Measurements from ENCODE around the gene FOXL3. TPM values are rescaled to one million over a fixed set of nuclear protein-coding genes. Genes with fewer than 3 reads are reported as not detected.

Gene FOXL3
- total and polyA plus RNA-seq, 7 donors: not detected

- no peak for ATAC-seq
- H3K4me1 ChIP-seq: no peaks in the 10 kb centered on the region
Measured at GRCh38 chr7:315516-316265, 25.7 kb downstream of the FOXL3 start.

GRCh38 chr7:317643-318405 lies 27.9 kb downstream of the FOXL3 start:
- no peaks in the 10 kb centered on the region for H3K36me3 ChIP-seq (ENCODE audit: insufficient read depth in 1 of 2, low read depth in 1 of 2)
- intact Hi-C loops (cut with DNase I): no loop called here
- TF ChIP-seq CTCF (IDR thresholded peaks at IDR 0.05): no peak
- 61 to 69% (median 65%) methylated on average over 27 of the region's 27 CpGs for WGBS, 3 donors
- H3K27ac ChIP-seq: no peak overlapping the region
- peak in 2 of 4 donors; percentile 35 to 41 for ATAC-seq
- no peak overlapping the region for H3K4me3 ChIP-seq
- DNase-seq: peak in 1 of 2 donors; percentile 50
- peaks cover 0 to 52% (median 7%) of the 10 kb centered on the region in 3 donors for H3K27me3 ChIP-seq (ENCODE audit: insufficient read depth in 3 of 3, low read length in 2 of 3)
- no peaks in the 10 kb centered on the region for H3K4me1 ChIP-seq
- no peaks in the 10 kb centered on the region for H3K9me3 ChIP-seq

More at GRCh38 chr7:315516-316265, 25.7 kb downstream of the FOXL3 start:
- intact Hi-C loops (cut with DNase I): no loop called here
- Histone ChIP-seq H3K9me3 (no peaks in the 10 kb centered on the region), H3K36me3 (ENCODE audit: insufficient read depth in 1 of 2, low read depth in 1 of 2) (no peaks in the 10 kb centered on the region), H3K27ac (no peak overlapping the region), H3K4me3 (no peak overlapping the region), H3K27me3 (ENCODE audit: insufficient read depth in 3 of 3, low read length in 2 of 3) (peaks cover 0 to 74% (median 7%) of the 10 kb centered on the region in 3 donors)
- peak in 1 of 2 donors; percentile 33 for DNase-seq
- 72 to 77% (median 74%) methylated on average over 16 of the region's 16 CpGs for WGBS, 3 donors
- TF ChIP-seq CTCF (IDR thresholded peaks at IDR 0.05): no peak

- H3K4me3 ChIP-seq: no peak overlapping the region
- no peaks in the 10 kb centered on the region for H3K36me3 ChIP-seq (ENCODE audit: insufficient read depth in 1 of 2, low read depth in 1 of 2)
- peaks cover 0 to 46% (median 7%) of the 10 kb centered on the region in 3 donors for H3K27me3 ChIP-seq (ENCODE audit: insufficient read depth in 3 of 3, low read length in 2 of 3)
- no peaks in the 10 kb centered on the region for H3K4me1 ChIP-seq
- 36 to 48% (median 42%) methylated on average over 9 of the region's 9 CpGs for WGBS, 3 donors
- intact Hi-C loops (cut with DNase I): no loop called here
- no peak overlapping the region for H3K27ac ChIP-seq
- ATAC-seq (peak; percentile 36 to 64 (median 62)), DNase-seq (peak in 1 of 2 donors; percentile 52)
- H3K9me3 ChIP-seq: no peaks in the 10 kb centered on the region
- TF ChIP-seq CTCF (IDR thresholded peaks at IDR 0.05): no peak
Measured at GRCh38 chr7:318476-318875, 28.5 kb downstream of the FOXL3 start.

- no peak overlapping the region for H3K27ac ChIP-seq
- intact Hi-C loops (cut with DNase I): no loop called here
- TF ChIP-seq CTCF (IDR thresholded peaks at IDR 0.05): no peak
- peaks cover 0 to 42% (median 7%) of the 10 kb centered on the region in 3 donors for H3K27me3 ChIP-seq (ENCODE audit: insufficient read depth in 3 of 3, low read length in 2 of 3)
- ATAC-seq (peak in 3 of 4 donors; percentile 27 to 42 (median 39)), DNase-seq (peak in 1 of 2 donors; percentile 26)
- no peaks in the 10 kb centered on the region for H3K4me1 ChIP-seq
- H3K9me3 ChIP-seq: no peaks in the 10 kb centered on the region
- no peaks in the 10 kb centered on the region for H3K36me3 ChIP-seq (ENCODE audit: insufficient read depth in 1 of 2, low read depth in 1 of 2)
- 27 to 40% (median 36%) methylated on average over 18 of the region's 18 CpGs for WGBS, 3 donors
- H3K4me3 ChIP-seq: no peak overlapping the region
Measured at GRCh38 chr7:318878-319661, 29.1 kb downstream of the FOXL3 start.

All from psoas muscle (tissue), 8 donors.